Fibroblast of villous mesenchyme (primary cell): Measurements from ENCODE around the gene KCND3. TPM values are rescaled to one million over a fixed set of nuclear protein-coding genes. Genes with fewer than 3 reads are reported as not detected.

Experiments
- DNase-seq: peaks from one replicate; pipeline ENCODE4 v3.0.0-alpha.2; 2010; ENCODE audit warnings: low read depth
- H3K4me3 ChIP-seq: 2 replicates; pipeline ENCODE4 v1.5.1; 2011; ENCODE audit warnings: low read depth, mild to moderate bottlenecking, low read length
- CTCF ChIP-seq: IDR thresholded peaks from 2 replicates; pipeline ENCODE4 v1.5.1; 2012; ENCODE audit warnings: low read depth, mild to moderate bottlenecking, low read length; ENCODE audit not compliant: insufficient read depth
- total RNA-seq: library from RNA; depleted of rRNA; stranded (reverse); fragments of >200 nt; gene quantifications from 2 replicates; pipeline ENCODE4 v1.2.3, GENCODE V29; 2012

The KCND3 gene
- total RNA-seq, 1 donor: 1.7 TPM

- H3K4me3 ChIP-seq: no peak overlapping the region
- no peak for TF ChIP-seq CTCF
- DNase-seq: no peak
Measured at GRCh38 chr1:111956155-111956771, 33.2 kb downstream of the KCND3 start.

- DNase-seq: no peak
- H3K4me3 ChIP-seq: no peak overlapping the region
- TF ChIP-seq CTCF: no peak
Measured at GRCh38 chr1:111955755-111956154, 33.7 kb downstream of the KCND3 start.

- TF ChIP-seq CTCF: no peak
- no peak overlapping the region for H3K4me3 ChIP-seq
- DNase-seq: no peak
Measured at GRCh38 chr1:111953797-111954196, 35.7 kb downstream of the KCND3 start.

GRCh38 chr1:111952125-111952657 lies 37.3 kb downstream of the KCND3 start:
- H3K4me3 ChIP-seq: no peak overlapping the region
- no peak for TF ChIP-seq CTCF
- DNase-seq: no peak

GRCh38 chr1:111948209-111949171 lies 41.0 kb downstream of the KCND3 start:
- H3K4me3 ChIP-seq: no peak overlapping the region
- no peak for DNase-seq
- TF ChIP-seq CTCF: no peak

GRCh38 chr1:111943846-111944749 lies 45.4 kb downstream of the KCND3 start:
- no peak for DNase-seq
- no peak overlapping the region for H3K4me3 ChIP-seq
- no peak for TF ChIP-seq CTCF
